HG02840 (cell line): ENCODE measurements around the gene HSCB.
A peak's percentile ranks its signal among the peaks of the same experiment; 100 is the strongest.
"Not testable (repeated sequence)": the region's sequence is repeated elsewhere in the genome, so short reads cannot be mapped to it uniquely, and the experiment has no call there.

ENCODE experiments used
- ATAC-seq: cut with Tn5 transposase; IDR thresholded peaks from one replicate; pipeline ENCODE4 v1.9.1; 2021; ENCODE audit warnings: mild to moderate bottlenecking, moderate library complexity, moderate number of reproducible peaks; ENCODE audit not compliant: unreplicated experiment, low FRiP score

Gene HSCB, protein sequence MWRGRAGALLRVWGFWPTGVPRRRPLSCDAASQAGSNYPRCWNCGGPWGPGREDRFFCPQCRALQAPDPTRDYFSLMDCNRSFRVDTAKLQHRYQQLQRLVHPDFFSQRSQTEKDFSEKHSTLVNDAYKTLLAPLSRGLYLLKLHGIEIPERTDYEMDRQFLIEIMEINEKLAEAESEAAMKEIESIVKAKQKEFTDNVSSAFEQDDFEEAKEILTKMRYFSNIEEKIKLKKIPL

DNA sequence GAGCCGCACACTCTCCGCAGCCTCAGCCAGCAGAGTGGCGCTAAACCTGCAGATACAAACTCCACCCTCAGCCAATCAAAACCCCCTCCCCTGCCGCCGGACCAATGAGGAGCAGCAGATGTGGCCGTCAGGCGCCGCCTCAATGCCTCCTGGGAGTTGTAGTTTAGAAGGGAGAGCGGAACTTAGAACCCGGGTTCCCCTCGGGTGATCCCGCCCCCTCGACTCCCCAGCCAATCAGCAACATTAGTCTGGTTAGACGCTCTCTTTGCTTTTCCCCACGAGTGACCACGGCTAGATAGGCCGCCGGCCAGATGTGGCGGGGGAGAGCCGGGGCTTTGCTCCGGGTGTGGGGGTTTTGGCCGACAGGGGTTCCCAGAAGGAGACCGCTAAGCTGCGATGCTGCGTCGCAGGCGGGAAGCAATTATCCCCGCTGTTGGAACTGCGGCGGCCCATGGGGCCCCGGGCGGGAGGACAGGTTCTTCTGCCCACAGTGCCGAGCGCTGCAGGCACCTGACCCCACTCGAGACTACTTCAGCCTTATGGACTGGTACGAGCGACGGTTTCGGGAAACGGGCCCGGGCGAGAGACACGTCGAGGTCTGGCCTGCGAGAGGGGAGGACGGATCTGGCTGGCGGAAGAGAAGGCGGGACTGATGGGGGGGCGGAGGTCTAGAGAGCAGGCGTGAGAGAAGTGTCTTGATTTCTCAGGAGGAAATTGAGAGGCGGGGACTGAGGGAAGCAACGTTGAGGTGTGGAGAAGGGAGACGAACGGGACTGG is at the start of gene HSCB, which contains the start of gene CHEK2:
TSS of gene HSCB (plus strand) at position 255 of the 777 bp plus-strand sequence. CDS start at position 312, 57 bp downstream.
TSS of gene CHEK2 (minus strand) at position 36 of the 777 bp plus-strand sequence. CDS start 7,099 bp downstream, outside the sequence.
- ATAC-seq = peak; percentile 91

DNA sequence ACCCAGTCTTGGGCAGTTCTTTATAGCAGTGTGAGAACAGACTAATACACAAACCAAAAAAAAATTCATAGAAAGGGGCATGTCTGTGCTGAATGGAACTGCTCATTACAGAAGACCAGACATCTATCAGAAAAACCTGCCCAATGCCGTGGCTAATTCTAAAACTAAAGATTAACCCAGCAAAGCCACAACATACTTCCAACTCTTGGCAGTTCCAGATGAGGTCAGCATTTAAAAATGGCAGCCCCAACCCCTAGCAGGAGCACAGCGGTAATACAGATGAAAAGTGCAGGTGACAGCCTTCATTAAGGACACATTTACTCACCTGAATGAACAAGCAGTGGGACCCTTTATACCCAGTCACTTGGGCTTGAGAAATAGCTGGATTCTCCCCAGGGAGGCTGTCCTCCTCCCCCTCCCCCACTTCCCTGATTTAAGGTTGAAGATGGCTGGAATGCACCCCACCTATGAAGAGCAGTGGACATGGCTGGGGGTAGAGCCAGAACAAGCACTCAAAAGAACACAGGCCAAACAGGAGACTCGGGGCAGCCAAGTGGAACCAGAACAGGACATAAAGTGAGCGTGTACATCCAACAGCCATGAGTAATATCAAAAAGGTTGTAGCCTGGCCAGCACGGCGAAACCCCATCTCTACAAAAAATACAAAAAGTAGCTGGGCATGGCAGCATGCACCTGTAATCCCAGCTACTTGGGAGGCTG is 48.6 kb upstream of the HSCB start:
- ATAC-seq = not testable (repeated sequence)

DNA sequence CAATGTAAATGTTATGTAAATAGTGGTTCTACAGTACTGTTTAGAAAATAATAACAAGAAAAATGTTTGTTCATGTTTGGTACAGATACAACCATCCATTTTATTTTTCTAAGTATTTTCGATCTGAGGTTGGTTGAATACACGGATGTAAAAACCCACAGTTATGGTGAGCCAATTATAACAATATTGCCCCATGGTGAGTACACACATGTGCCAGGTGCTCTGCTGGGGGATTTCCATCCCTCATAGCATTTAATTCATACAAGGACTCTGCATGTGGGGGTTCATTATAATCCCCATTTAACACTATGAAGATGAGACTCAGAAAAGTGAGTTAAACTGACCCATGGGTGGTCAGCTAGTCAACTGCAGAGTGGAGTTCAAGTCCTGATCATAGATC is 38.9 kb upstream of the HSCB start:
- ATAC-seq = no peak

DNA sequence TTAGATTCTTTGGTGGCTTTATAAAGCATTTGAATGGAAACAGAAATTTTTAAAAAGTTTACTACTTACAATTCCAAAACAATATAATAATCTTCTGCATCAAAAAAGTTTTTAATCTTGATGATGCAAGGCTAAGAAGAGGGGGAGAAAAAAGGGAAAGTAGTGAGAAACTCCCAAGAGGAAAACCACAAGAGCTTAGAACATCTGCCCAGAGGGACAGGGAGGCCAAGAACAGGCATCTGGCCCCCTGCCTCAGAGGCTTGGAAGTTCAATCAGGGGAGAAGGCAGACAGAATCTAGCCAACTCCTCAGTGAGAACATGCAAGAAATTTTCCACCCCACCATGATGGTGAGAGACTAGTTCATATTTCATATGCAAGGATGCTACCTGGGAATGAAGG is 38.4 kb upstream of the HSCB start:
- no peak for ATAC-seq

DNA sequence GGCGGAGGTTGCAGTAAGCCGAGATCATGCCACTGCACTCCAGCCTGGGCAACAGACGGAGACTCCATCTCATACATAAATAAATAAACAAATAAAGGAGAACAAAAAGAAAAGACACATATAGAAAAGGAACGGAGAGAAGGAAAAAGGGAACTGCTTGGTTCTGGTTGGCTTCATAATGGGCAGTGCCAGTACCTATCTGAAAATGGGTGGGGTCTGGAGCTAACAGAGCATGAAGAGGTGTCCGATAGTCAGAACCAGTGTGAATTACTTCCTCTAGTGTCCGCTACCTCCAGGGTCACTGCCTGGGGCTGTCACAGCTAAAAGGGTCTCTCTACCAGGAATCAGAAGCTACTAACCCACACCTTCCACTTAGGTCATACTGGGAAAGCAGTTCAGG is 35.0 kb upstream of the HSCB start:
- ATAC-seq = no peak

DNA sequence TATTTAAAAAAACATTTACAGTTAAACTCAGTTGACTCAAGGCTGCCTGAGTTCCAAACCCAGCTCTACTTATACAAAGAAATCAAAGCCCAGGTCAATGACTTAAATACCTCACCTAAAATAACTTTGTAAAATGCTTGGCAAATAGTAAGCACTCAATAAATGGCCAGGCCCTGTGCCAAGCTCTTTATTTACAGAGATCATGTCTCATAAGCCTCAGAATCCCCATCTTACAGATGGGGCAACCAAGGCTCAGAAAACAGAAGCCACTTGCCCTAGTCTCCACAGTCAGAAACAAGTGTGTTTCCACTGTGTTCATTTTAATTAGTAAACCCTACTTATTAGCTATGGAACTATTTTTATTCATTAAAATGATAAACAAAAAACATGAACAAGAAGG is 31.7 kb upstream of the HSCB start:
- no peak for ATAC-seq

DNA sequence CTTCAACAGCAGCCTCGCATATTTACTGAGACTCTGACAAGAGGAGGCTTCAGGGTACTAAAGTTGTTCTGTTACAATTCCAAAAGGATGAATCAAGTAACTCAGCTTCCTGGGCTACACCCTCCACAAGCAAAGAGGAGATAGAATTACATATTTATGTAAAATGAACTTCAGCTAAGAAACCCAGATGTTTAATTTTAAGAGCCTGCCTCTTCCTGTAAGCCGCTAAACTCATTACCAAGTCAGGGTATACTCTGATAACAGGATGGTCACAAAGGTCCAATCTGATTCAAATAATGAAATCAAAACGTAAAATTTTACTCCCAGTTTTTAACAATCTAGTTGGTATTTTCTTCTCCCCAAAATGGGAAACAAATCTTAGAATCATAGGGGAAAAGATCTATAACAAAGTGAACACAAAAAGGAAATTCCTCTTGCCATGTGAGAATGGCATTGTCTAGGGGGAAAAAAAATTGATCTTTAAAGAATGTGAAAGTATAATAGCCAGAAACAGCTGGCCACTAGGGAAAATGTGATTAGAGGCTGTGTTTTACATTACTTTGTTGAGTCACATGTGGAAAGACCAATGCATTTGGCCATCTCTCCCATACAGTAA is 31.2 kb upstream of the HSCB start:
- no peak for ATAC-seq

DNA sequence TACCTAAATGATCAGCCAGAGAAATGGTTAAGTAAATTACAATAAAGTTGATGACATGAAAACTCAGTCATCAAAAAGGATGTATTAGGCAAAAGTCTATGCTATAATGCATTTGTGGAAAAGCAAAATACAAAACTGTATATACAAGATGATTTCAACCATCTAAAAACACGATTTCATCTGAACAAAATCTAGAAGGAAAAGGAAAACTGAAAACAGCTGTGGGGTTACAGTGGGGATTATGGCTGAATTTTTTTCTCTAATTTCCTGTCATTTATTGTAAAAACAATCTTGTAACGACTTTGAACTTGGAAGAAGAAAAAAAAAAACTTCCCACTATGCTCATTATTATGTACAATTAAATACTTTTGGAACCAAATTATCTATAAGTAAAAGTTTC is 30.5 kb upstream of the HSCB start:
- no peak for ATAC-seq

DNA sequence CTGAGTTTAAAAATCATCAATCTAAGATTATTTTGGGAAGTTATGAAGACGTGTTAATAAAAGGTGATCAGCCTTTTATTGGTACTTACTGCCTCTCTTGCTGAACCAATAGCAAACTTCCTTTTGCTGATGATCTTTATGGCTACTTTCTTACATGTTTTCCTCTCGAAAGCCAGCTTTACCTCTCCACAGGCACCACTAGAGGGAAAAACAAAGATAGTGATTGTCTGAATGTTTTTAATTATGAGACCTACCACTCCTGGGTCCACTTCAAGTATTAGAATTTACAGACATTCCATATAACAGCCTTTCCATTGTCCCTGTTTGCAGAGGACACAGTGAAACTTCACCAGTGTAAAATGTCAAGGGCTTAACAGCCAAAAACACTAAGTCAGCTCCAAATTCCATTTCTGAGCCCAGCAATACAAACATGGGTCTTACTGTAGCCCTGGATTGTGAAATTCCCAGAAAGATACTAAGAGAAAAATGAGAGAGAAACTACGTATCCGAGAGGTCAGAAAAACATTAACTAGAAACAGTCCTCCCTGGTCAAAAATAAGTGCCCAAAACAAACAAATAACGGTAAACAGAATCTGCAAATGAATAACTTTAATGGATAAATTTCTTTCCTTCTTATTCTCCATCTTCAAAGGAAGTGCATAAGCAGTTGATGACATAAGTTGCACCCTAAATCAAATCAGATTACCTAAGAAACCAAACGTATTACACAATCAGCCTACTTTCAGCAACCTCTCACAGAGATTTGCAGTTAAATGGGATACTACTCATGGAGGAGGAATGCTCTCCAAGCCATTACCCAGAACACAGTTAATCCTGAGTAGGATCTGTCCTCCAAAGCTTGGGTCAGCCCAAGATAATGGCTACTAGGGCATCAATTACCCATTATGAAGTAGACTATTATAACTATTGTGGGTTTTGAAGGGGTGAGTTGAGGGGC is 29.7 kb upstream of the HSCB start:
- ATAC-seq = no peak

DNA sequence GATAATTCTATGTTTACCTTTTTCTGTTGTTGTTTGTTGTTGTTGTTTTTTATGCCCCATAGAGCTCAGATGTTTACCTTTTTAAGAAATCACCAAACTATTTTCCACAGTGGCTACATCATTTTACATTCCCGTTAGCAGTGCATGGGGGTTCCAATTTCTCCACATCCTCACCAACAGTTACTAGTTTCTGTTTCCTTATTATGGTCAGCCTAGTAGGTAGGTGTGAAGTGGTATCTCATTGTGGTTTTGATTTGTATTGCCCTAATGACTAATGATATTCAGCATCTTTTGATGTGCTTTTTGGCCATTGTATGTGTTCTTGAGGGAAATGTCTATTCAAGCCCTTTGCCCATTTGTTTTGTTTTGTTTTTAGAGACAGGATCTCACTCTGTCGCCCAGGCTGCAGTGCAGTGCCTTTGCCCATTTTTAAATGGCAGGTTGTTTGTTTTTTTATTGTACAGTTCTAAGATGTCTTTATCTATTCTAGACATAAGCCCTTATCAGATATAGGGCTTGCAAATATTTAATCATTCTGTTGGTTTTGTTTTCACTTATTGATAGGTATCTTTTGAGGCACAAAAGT is 27.7 kb upstream of the HSCB start:
- ATAC-seq = no peak

DNA sequence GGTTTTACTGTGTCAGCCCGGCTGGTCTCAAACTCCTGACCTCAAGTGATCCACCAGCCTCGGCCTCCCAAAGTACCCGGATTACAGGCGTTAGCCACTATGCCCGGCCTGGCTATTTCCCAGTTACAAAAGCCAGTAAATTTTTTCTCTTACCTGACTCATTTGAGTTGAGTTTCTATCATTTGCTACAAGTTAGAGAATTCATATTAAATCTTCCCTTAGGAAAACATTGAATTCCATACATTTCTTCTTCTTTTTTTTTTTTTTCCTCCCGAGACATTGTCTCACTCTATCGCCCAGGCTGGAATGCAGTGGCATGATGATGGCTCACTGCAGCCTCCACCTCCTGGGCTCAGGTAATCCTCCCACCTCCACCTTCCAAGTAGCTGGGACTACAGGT is 26.2 kb upstream of the HSCB start:
- no peak for ATAC-seq

DNA sequence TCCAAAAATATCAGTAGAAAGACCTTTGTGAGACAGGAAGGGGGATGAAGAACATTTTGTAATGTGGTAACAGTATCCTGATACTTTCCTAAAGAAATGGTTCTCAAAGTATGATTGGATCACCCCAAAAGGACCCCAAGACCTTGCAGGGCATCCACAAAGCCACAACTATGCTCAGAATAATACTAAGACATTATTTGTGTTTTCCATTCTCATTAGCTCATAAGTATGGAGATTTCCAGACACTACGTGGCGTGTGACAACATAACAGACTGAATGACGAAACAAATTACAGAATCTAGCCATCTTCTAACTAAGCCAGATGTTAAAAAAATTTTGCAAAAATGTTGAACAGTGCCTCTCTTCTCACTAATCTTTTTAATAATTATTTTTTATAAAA is 25.2 kb upstream of the HSCB start:
- ATAC-seq = no peak

DNA sequence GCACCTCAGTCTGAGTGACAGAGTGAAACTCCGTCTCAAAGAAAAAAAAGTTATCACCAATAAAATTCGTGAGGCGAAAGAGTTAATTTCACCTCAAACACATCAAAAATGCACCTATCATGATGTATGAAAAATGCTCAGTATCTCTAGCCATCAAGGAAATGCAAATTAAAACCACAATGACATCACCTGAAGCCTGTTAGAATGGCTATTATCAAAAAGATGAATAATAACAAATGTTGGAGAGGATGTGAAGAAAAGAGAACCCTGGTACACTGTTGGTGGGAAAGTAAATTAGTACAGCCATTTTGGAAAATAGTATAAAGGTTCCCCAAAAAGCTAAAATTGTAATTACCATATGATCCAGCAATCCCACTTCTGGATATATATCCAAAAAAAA is 23.8 kb upstream of the HSCB start:
- no peak for ATAC-seq

DNA sequence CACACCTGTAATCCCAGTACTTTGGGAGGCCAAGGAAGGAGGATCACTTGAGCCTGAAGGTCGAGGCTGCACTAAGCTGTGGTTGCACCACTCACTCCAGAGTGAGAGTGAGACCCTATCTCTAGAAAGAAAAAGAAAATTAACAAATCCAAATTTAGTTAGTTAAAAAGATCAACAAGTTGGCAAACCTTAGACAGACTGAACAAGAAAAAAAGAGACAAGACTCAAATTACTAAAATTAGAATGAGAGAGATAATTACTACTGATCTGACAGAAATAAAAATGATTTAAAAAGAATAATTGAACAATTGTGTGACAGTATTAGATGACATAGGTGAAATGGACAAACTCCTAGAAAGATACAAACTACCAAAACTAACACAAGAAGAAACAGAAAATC is 13.8 kb upstream of the HSCB start:
- ATAC-seq = no peak

DNA sequence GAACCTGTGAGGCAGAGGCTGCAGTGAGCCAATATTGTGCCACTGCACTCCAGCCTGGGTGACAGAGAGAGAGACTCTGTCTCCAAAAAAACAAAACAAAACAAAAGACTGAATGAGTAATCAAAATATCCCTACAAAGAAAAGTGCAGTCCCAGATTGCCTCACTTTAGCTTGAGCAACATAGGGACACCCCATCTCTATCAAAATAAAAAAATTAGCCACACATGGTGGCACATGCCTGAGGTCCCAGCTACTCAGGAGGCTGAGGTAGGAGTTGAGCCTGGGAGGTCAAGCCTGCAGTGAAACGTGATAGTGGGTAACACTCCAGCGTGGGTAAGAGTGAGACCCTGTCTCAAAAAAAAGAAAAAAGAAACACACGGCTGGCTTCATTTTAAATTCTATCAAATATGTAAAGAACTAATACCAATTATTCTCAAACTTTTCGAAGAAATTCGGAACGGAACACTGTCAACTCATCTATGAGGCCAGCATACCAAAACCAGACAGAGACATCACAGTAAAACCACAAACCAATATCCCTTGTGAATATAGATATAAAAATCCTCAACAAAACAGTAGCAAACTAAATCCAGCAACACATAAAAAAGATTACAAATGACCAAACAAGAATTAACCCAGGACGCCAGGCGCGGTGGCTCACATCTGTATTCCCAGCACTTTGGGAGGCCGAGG is 13.1 kb upstream of the HSCB start:
- no peak for ATAC-seq

DNA sequence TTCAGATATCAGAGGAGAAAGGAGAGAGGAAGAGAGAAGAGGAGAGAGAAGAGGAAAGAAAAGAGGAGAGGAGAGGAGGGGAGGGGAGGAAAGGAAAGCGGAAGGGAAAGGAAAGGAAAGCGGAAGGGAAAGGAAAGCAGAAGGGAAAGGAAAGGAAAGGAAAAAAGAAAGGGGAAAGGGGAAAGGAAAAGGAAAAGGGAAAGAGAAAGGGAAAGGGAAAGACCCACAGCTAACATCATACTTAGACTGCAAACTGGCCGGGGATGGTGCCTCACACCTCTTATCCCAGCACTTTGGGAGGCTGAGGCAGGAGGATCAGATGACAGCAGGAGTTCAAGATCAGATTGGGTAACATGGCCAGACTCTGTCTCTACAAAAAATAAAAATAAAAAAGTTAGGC is 11.7 kb upstream of the HSCB start:
- ATAC-seq = no peak

DNA sequence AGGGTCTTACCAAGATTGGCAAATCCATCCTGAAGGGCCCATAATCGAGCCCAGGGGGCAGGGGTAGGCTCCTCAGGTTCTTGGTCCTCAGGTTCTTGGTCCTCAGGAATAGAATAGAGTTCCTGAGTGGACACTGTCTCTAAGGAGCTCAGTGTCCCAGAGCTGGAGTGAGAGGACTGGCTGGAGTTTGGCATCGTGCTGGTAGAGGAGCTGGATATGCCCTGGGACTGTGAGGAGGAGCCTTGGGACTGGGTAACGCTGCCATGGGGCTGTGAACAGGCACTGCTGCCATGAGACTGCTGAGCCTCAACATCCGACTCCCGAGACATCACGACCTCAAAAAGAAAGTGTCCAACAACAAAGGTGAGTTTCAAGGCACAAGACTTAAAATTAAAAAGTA is 7.4 kb upstream of the HSCB start:
- no peak for ATAC-seq

DNA sequence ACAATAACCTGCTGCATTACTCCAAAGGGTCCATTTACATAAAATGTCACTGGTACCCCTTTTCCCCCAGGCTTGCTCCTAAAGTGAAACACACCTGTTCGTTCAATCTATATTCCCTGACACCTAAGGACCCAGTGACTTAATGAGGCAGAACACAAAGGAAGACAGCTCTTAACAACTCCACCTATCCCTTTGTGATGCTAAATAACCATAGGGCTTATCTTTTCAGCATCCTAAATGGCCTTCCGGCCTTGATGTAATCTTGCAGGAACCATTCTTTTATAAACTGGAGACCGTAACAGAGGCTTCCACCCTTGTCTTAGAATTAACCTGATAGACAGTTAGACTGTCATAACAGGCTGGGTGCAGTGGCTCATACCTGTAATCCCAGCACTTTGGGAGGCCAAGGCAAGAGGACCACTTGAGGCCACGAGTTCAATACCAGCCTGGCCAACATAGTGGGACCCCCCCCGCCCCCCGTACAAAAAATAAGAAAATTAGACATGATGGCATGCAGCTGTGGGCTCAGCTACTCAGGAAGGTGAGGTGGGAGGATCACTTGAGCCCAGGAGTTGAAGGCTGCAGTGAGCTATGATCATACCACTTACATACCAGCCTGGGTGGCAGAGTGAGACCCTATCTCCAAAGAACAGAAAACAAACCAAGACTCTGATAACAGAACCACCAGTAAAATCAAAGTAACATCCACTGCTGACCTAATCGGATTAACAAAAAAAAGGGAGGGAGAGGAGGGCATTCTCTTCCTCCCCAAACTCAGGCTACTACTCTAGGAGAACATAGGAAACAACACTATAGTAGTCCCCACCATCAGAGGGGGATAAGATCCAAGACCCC is 5.3 kb upstream of the HSCB start:
- no peak for ATAC-seq
